Measurements from ENCODE around the gene VWA1.

DNA sequence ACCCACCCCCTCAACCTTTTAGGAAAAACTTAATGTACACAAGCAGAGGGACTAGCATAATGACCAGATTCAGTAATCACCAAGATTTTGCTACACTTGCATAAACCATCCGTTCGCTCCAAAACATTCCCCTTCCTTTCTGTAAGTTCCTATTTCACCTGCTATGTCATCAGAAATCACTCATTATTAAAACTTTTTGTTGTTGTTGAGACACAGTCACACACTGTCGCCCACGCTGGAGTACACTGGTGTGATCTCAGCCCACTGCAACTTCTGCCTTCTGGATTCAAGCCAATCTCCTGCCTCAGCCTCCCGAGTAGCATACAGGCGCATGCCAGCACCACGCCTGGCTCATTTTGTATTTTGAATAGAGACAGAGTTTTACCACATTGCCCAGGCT is 31.8 kb upstream of the VWA1 start:
- TF ChIP-seq ESRRA (IDR thresholded peaks at IDR 0.05; ENCODE audit: borderline replicate concordance, low read length) = no peak
- no peak for TF ChIP-seq ELK1 (IDR thresholded peaks at IDR 0.05; ENCODE audit: low read depth, low read length)
- TF ChIP-seq ZSCAN20 (CRISPR knock-in tag; IDR thresholded peaks at IDR 0.05) = no peak
- no peak for TF ChIP-seq NR3C1 (IDR thresholded peaks at IDR 0.05)
- no peak for TF ChIP-seq CTCF (IDR thresholded peaks at IDR 0.05)
- no peak for TF ChIP-seq BHLHE40 (IDR thresholded peaks at IDR 0.05; ENCODE audit: low read depth, low read length)
- TF ChIP-seq, protein P1, sequence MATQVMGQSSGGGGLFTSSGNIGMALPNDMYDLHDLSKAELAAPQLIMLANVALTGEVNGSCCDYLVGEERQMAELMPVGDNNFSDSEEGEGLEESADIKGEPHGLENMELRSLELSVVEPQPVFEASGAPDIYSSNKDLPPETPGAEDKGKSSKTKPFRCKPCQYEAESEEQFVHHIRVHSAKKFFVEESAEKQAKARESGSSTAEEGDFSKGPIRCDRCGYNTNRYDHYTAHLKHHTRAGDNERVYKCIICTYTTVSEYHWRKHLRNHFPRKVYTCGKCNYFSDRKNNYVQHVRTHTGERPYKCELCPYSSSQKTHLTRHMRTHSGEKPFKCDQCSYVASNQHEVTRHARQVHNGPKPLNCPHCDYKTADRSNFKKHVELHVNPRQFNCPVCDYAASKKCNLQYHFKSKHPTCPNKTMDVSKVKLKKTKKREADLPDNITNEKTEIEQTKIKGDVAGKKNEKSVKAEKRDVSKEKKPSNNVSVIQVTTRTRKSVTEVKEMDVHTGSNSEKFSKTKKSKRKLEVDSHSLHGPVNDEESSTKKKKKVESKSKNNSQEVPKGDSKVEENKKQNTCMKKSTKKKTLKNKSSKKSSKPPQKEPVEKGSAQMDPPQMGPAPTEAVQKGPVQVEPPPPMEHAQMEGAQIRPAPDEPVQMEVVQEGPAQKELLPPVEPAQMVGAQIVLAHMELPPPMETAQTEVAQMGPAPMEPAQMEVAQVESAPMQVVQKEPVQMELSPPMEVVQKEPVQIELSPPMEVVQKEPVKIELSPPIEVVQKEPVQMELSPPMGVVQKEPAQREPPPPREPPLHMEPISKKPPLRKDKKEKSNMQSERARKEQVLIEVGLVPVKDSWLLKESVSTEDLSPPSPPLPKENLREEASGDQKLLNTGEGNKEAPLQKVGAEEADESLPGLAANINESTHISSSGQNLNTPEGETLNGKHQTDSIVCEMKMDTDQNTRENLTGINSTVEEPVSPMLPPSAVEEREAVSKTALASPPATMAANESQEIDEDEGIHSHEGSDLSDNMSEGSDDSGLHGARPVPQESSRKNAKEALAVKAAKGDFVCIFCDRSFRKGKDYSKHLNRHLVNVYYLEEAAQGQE (IDR thresholded peaks at IDR 0.05) = no peak
- TF ChIP-seq CEBPB (IDR thresholded peaks at IDR 0.05) = no peak
